HG03571 (cell line): Measurements from ENCODE around the gene VTI1A.
"Not testable (repeated sequence)": the region's sequence is repeated elsewhere in the genome, so short reads cannot be mapped to it uniquely, and the experiment has no call there.

Source experiments
- ATAC-seq: cut with Tn5 transposase; IDR thresholded peaks from one replicate; pipeline ENCODE4 v1.9.1; 2021; ENCODE audit not compliant: unreplicated experiment

Gene VTI1A

DNA sequence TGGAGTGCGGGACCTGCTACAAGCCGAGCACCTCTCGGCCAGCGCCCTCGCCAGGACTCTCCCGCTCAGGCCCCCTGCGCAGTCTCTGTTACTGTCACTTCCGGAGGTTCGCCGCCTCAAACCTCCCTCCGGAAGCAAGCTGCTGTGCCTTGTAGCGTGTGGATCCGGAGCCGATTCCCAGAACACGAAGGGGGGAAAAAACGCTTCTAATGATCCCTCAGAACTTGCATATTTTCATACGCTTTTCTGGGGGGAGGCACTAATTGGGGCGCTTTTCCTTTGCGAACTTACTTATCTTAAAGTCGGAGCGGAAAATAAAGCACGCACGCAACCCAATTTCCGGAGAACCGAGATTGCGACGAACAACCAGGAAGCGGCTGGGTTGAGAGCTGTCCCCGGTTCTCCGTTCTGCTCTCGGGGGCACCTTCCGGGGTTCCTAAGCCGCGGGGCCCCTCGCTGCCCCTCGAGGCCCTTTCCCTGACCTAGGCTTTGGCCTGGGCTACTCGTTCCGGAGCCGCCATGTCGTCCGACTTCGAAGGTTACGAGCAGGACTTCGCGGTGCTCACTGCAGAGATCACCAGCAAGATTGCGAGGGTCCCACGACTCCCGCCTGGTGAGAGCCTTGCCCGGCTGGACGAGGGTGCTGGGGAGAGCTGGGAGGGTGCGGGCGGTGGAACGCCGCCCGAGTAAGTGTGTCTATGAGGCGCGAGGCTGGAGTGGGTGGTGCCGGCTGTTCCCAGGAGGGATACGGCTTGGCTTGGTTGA, at the start of gene VTI1A, which contains the start of gene ZDHHC6:
Gene VTI1A (plus strand): TSS at position 361 of the 765 bp plus-strand sequence. CDS start 159 bp downstream, at position 520.
Gene ZDHHC6 (minus strand): TSS at position 60 of the 765 bp plus-strand sequence. CDS start 1,478 bp downstream, outside the sequence.
- ATAC-seq: peak; percentile 91

DNA sequence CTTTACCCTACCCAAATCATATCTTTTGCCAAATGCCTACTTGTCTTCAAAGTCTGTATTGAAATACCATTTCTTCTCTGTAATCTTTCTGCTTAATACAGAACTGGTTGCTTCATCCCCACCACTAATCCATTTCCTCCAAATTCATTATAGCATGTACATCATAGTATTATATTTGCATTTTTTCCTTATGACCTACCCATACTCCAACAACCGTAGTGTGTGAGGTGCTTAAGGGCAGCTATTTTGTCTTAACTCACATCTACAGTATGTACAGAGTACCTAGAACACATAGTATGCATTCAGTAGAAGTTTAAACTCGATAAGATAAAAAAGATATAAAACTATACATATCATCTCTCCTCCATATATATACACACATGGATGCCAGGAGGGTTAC, 49.4 kb upstream of the VTI1A start:
- no peak for ATAC-seq

DNA sequence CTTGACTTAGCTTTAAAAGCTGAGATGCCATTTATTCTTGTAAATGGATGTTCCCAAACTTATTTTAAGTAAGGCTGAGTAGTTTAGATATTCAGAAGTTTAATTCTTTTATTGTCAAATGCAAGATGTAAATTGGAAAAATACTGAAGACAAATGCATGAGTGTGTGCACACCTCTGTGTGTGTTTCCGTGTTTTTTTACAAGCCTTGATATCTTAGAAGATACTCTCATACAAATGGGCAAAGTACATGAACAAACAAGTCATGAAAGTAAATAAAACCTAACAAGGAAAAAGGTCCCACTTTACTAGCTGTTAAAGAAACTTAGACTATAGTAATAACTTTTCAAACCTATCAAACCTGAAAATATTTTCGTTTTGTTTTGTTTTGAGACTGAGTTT, 44.1 kb upstream of the VTI1A start:
- no peak for ATAC-seq

DNA sequence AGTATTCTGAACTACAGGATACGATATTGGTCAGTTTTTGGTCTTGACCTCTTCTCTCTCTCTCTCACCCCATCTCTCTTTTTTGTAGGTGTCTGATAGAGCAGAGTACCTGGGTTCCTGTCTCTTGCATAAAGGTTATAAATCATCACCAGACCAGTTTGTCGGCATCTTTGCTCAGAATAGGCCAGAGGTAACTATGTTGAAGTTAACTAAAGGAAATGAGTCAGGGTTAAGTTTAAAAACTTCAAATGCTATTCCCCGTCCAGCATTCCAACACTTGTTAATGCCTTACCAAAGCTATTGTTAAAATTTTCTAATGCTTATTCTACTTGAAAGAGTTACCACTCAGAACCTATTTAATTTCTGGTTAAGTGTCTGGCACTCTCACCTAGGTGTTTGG, 42.4 kb upstream of the VTI1A start:
- no peak for ATAC-seq

DNA sequence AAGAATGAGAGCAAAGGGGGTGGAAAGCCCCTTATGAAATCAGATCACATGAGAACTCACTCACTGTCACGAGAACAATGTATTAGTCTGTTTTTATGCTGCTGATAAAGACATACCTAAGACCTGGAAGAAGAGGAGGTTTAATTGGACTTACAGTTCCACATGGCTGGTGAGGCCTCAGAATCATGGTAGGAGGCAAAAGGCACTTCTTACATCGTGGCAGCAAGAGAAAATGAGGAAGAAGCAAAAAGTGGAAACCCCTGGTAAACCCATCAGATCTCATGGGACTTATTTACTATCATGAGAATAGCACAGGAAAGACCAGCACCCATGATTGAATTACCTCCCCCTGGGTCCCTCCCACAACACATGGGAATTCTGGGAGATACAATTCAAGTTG, 40.2 kb upstream of the VTI1A start:
- not testable (repeated sequence) for ATAC-seq

DNA sequence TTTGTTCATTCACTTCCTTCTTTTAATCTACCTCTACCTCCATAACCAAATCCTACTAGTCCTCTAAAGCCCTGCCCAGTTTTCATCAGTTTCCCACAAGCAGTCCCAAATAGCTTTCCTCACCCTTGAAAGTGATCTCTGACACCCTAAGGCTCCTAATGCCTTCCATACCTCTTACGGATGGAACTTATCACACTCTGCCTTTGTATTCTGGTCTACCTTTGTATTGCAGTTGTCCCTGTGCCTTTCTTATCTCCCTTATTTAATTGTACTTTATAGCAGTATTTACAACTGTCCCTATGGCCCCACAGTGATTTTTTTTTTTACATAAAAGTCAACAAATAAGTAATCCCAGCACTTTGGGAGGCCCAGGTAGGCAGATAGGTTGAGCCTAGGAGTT, 39.3 kb upstream of the VTI1A start:
- ATAC-seq: no peak

DNA sequence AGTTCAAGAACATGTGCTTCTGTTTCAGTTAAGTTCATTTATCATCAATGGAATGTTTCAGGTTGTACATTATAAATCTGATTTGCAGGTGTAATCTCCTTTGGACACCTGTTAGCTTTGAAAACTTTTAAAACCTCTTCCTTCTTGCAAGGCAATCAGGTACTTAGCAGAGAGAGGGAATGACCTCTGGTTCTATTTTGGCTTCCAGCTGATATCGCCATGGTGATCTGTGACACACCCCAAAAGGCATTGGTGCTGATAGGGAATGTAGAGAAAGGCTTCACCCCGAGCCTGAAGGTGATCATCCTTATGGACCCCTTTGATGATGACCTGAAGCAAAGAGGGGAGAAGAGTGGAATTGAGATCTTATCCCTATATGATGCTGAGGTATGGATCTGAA, 37.7 kb upstream of the VTI1A start:
- ATAC-seq: no peak

DNA sequence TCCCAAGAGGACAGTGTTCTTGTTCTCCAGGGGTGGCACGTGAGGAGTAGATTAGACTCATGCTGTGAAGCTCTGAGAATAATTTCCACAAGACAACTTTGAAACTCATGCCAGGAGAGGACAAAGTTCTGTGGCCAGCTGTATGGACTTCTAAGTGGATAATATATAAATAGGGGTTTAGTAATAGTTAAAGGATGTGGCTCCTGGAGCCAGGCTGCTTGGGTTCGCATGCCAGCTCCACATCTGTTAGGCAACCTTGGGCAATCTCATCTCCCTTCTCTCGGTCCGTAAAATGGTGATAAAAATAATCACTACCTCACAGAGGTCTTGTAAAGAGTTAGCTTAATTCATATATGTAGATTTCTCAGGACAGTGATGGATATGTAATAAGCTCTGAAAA, 37.3 kb upstream of the VTI1A start:
- ATAC-seq: no peak

DNA sequence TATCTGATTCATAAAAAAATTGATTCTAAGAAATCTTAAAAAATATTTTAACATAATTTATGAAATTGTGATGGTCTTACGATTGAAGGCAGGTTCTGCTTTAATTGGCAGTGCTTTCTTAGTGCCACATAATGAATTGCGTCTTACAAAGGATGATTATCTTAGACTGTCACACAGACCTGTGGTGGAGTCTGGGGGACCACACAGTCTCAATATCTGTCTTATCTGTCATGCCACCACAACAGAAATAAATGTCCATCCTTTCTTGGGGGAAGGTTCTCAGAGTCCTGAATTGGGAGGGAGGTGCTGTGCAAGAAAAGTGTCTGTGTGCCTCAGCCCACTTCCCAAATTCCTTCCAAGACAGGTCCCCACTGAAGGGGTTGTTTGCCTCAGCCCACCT, 34.3 kb upstream of the VTI1A start:
- ATAC-seq: no peak

DNA sequence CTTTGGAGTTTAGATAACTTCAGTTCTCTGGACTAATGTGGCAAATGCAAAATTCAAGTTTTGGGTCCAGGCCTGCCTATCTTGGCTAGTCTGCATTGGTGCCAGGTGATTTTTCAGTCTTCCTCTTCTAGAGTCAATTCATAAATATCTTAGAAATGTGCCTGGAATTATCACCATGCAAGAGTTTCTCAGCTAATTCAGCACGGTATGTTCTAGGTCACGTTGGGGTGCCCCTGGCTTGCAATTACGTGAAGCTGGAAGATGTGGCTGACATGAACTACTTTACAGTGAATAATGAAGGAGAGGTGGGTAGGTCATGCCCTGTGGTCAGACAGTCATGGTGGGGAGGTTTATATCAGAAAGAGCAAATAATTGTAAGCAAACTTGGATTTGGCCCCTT, 25.3 kb upstream of the VTI1A start:
- no peak for ATAC-seq

DNA sequence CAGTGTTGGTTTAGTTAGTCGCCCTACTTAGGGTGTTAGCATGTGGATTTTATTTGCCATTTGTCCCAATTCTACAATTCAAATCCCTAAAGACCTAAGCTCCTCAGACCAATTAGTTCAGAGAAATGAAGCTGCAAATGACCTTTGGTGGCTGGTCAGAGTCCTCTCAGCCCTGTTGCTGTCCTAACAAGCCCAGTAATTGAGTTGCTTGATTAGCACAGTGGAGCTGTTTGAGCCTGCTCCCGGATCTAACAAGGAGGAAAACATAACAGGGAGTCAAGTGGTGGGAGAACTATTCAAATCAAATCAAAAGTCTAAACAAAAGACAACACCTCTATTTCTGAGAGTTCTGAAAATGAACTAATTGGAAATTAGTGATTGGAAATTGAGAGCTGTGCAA, 22.4 kb upstream of the VTI1A start:
- no peak for ATAC-seq

DNA sequence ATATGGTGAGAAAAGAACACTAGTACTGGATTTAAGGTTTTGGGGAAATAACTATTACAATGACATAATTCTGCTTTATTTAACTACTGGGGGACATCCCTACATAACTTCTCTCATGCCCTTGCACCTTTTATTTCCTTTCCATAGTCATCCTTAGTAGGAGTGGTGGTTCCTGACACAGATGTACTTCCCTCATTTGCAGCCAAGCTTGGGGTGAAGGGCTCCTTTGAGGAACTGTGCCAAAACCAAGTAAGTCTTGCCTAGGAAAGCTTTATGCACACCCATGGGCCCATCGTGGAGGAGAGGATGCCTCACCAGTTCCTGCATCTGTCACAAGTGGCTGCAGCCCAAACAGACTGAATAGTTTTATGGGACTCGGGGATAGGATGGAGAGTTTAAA, 20.9 kb upstream of the VTI1A start:
- no peak for ATAC-seq

DNA sequence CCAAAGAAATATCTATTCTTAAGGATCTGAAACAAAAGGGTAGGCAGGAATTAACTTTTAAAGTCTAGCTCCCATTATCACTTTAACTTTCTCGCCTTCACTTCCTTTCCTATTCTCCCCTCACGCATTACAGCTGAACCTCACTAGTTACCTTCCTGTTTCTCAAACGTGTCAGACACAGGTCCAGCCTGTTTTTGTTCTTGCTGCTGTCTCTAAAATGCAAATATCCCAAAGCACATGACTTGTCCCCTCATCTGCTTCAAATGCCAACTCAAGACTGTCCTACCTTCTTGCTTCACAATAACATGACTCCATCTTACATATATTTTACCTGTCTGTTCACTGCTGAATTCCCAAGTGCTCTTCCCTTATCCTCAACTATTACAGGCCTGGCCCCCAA, 17.9 kb upstream of the VTI1A start:
- no peak for ATAC-seq

DNA sequence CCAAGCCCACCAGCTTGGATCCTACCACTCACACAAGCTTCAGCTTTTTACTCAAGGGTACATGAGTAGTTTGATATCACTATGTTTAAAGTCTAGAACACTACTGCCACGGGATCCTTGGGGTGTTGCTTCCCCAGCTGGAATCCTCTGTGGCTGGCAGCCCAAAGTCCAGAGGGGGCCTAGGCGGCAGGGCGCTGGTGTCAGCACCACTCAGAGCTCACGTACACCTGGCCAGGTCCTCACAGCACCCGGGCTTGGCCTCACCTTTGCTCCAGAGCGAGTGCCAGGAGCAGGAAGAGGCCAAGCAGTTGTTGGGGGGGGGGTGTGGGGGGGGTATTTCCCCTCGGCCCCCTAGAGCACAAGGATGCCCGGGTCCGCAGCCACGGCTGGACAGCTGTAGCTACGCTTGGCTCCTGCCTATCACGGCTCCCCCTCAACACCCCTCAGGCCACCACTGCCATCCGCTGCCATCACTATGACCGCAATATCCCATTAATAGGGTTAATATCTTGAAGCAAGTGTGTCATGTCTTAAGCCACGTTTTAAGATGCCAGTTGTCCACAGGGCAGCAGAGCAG, 17.3 kb upstream of the VTI1A start:
- no peak for ATAC-seq

DNA sequence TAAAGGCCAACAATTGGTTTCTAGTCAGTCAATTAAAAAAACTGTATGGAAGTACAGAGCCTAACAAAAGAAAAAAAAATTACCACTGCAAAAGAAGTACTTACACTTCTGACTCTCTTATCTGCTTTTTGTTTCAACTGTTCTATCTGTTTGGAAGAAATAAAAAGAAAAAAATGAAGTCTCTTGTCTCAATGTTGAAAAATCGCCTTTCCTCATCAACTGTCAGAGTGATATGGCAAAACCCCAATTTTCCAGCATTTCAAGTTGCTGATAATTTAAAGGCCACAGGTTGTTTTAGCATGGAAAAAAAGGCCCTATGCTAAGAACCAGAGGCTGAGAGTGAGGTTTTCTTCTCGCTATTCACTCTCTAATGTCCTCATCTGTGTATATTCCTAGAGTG, 13.9 kb upstream of the VTI1A start:
- no peak for ATAC-seq

DNA sequence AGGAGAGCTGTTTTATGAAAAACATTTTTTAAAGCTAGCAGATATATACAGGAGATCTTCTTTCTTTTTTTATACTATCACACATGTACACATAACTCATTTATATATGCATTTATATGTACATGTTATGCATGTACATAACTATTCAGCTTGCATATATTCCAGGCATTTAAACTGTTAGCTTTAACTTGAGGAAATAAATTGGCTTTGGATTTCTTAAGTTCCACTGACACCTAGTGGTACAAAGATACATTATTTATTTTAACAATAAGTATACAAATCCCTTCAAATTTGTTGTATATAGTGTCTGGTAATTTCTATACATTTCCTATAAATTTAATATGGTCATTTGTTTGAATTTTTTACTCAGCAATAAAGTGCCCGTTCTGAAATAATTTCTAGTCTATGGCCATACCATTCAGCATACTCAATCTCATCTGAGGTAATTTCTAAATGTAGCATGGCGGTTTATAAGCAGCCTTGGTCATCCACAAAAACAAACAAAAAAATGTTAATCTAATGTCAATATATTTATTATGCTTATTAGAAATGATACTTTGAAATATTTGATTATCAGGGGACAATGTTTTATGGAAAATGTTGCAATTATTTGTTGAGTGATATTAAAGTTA, 11.9 kb upstream of the VTI1A start:
- no peak for ATAC-seq

DNA sequence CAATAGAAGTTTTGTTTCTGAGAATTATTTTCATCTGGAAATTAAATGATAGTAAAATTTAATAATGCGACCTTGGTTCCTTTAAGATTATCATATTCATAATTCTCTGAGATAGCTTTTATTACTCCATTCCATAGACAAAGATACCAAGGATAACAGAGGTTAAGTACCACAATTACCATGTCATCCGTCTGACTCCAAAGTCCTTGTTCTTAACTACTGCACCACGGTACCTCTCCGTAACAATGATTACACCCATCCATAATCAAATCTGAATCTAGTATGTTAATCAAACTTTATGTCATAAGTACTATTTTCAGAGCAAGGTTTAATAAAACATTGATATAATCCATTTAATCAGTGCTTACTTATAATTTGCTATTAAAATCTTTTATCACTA, 8.7 kb upstream of the VTI1A start:
- ATAC-seq: no peak

DNA sequence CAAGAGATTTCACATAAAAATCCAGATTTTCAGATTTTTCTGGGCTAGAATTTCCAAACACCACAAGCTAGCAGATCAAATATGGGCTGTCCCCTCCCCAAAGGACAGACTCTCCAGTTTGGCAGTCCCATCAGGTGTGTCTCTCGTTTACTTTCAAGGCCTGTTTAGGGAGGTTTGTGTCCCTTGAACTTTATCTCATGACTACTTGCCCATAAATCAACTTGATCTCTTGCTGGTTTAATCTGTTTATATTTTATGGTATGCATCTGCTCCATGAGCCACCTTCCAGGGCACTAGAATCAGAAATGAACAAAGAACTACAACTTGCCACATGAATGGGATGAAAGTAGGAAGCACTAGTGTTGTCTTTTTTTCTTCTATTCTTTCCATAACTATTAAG, 5.5 kb upstream of the VTI1A start:
- no peak for ATAC-seq

DNA sequence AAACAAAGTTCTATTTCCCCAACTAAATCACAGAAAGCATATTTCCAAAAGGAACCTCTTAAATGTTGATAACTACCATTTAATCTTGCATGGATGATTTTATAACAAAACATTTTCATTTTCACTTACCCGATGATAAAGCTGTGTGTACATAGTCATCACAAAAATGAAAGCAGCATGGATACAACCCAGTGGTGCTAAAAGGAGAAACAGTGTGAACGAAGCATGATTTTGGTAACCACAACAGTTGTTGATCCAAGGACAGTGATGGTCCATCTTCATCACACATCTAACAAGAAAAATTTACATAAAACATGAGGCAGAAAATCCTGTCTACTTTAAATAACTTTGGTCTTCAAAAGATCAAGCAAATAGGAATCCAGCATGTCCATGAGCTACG, 5.0 kb upstream of the VTI1A start:
- no peak for ATAC-seq

DNA sequence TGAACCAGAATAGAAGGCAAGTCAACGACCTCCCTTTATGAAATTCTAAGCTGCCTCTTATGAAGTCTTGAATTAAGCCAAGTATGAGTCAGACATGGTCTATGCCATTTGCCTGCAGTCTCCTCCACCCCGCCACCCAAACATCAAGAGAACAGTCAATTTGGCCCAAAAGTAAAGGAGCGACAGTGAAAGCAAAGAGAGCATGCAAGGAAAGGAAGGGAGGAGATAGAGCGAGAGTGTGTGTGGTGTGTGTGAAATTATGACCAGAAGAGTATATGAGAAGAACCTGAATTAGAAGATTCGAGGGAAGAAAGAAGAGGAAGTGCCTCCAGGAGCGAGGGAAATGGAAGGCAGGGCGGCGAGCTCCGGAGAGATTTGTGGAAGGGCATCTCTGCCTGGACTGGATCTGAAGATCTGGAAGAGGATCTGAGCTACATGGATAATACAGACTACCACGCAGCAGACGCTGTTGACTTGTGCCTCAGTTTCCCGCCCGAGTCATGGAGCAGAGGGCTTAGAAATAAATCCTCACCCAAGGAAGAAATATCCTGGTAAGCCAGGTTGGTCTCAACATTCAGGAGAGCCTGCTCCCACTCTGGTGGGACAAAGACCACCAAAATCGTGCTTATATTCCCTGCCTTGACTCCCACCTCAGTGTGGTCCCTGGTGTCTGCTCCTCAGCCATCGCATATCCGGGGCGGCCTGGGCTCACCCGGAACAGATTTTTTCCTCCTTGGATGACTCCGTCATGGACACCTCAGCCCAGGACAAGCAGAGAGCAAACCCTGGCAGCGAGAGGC, 760 bp upstream of the VTI1A start:
- ATAC-seq: no peak

DNA sequence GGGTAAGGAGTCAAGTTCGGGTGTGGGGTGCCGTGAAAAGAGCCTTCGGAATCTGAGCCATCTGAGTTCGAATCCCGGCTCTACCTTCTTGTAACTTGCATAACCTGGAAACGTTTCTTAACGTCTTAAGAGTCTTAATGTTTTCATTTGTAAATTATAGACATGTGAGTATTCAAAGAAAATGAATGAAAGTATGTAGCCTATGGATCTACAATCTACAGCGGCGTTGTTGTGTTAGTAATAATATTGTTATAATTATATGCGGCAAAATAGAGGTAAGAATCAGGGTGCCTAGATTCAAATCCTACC, 559 bp downstream of the VTI1A start:
- ATAC-seq: no peak

DNA sequence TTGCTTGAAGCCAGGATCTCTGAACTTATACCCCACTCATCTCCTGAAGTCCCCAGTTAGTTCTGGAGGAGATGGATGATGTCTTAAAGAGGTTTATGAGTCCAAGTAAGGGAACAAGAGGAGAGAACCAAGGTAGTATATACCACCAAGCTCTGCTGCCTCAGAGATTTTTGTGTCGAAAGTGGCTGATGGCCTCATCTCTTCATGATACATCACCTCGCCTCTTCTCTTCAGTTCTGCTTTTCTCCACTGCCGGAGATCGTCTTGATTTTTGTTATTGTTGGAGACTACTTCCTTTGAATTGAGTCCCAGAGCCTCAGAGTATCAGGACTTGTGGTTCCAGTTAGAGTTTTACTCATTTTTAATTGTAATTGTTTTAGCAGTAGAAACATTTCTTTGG, 1.9 kb downstream of the VTI1A start:
- no peak for ATAC-seq
